ENCODE measurements around the gene MRTFB. TPM values are rescaled to one million over a fixed set of nuclear protein-coding genes. Genes with fewer than 3 reads are reported as not detected.

Gene MRTFB
- total RNA-seq, 1 donor from 2014 or later, result 3.3 TPM

DNA sequence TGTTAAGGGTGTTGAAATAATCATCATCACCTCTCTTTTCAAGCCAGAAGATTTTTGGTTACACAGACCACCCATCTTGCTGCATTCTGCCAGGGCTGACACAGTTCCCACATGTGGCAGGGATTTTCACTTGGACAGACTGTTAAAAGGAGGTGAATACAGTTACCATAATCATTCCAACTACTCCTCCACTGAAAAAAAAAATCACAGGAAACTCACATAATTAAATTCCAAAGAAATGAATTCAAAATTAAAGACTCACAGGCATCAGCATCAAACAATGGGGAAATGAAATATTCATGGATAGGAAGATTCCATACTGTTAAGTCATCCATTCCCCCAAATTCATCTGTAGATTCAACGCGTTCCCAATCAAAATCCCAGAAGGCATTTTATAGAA is 209.4 kb downstream of the MRTFB start:
- no peak for DNase-seq (ENCODE audit: low read depth in 2 of 2)

DNA sequence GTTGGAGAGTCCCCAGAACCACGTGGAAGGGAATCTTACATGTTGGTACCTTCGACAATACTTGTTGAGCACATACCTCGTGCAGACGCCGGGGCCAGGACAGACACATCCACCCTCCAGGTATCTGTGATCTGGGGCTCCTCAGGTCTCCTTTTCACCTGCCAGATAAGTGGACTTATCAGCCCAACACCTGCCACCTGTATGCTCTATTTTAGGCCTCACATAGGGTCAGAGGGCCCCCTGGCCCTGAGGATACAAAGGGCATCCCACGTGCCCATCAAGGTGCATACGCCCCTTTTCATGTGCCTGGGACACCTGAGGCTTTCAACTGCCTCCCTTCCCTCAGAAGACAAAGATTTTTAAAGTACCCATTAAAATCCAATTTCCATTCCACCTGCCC is 212.7 kb downstream of the MRTFB start:
- DNase-seq (ENCODE audit: low read depth in 2 of 2), result no peak

DNA sequence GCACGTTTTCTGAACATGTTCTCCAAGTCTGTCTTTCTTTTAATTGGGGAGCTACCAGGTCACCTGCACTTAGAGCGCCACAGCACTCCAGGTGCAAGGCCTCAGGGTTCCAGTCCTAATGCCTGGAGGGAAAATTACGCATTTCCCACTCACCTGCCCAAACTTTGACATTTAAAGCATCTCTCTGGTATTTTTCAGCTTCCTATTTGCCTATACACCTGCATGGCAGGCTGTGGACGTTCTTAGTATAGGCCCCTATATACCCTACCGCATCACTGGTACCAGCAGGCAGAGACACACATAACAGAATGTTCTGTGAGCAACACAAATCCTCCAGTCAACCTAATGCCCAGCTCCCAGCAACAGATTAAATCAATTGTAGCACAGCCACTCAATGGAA is 213.3 kb downstream of the MRTFB start:
- no peak for DNase-seq (ENCODE audit: low read depth in 2 of 2)

DNA sequence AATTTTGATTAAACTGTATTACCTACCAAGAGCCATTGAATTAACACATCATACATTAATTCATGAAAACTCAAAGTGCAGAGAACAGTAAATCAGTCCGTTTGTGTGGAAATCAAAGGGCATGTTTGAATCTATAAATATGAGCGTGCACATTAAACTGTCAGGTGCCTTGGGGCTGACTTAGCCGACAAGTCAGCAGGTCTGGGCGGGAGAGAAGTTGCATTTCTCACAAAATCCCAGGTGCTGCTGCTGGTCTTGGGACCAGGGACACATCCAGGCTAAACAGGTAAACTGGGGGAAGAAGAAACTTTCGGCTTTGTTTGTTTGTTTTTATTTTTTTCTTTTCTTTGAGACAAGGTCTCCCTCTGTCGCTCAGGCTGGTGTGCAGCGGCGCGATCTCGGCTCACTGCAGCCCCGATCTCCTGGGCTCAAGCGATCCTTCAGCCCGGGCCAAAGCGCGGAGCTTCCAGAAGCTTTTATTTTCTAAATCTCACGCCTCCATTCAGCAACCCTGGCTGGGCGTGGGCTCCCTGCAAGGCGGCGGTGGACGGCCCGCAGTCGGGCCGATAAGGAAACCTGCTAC is 213.9 kb downstream of the MRTFB start:
- peak in 1 of 2 donors; percentile 69 for DNase-seq (ENCODE audit: low read depth in 2 of 2)

DNA sequence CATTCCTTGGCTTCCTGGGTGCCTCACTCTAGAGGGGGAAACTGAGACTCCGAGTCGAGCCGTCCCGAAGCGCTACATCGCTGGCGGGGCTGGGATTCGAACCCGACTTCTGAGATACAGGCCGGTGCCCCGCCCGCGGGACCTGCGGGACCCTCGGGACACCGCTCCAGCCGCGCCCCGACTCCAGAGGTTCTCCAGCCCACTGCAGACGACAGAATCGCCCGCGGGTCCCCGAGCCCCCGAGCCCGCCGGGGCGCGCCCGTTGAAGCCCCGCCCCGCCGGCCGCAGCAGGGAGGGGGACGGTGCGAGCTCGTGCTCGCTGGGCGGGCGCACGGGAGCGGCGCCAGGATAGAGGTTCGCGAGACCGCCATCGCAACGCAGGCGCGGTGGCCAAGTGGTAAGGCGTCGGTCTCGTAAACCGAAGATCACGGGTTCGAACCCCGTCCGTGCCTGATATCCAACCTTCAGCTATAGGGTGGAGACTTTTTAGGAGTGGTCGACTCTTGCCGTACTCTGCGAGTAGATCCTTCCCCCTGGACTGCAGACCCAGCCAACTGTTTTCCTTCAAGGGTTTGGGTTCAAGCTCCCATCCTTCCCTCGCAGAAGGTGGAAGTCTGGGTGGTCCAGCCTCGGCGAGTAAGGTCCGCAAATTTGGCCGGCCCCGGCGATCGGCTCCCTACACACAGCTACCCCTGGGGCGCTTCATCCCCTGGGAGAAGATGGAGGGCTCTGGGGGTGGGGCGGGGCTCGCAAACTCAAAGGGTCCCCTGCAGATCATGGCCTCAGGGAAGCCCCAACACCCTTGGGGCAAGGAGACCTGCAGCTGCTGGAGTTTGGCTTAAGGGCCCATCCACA is 214.6 kb downstream of the MRTFB start:
- DNase-seq (ENCODE audit: low read depth in 2 of 2), result peak; percentile 70 to 88

DNA sequence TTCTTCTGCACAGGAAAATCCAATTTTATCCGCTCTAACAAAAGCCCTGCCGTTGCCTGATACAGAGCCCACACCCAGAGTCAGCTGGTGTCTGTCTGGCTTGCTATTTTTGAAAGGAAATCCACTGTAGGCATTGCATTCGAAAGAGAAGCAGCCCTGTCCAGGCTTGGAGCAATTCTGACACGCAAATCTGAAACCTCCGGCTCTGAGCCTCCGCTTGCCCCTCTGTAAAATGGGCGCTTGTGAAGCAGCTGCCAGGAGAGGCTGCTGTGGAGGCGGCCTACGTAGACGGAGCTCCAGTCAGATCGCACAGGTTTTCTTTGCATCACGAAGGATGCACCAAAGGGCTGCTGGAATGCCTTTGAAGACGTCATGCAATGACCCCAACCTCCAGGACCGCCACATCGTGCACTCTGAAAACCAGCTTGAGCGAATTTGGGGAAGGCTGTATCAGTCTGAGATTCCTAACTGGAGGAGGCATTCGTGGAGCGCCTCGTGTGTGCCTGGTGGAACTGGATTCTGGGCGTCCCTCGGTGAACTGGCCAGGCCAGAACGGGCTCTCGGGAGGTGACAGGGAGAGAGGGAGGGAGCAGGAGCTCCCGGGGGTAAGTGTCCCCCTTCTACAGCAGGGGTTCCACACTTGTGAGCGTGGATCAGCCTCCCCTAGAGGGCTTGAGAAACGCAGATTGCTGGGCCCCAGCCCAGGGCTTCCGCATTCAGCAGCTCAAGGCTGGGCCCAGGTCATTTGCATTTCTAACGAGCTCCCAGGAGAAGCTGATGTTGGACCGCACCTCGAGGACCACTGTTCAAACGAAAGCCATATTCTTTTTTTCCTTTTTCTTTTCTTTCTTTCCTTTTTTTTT is 215.5 kb downstream of the MRTFB start:
- peak in 1 of 2 donors; percentile 32 for DNase-seq (ENCODE audit: low read depth in 2 of 2)

DNA sequence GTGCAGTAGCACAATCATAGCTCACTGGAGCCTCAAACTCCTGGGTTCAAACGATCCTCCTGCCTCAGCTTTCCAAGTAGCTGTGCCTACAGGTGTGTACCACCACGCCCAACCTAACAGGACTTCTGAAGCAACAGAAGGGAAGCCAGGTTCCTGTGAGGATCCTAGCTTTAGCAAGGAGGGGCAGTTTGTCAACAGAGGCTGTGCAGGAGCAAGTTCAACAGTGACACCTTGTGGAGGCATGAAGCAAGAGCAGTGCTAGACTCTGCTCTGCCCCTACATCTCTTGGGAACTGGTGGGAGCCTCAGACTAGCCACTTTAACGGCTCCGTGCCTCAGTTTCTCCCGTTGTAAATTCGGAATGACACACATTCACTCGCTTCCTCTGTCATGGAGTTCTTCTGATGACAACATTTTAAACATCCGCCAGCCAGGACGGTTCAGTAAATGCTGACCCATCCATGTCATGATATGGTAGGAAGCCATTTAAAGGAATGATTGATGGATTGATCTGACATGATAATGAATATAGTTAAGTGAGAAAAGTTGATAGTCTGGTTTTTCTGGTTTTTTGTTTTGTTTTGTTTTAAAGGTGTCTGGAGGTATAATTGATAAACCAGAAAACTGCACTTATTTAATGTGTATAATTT is 218.7 kb downstream of the MRTFB start:
- peak in 1 of 2 donors; percentile 32 for DNase-seq (ENCODE audit: low read depth in 2 of 2)

DNA sequence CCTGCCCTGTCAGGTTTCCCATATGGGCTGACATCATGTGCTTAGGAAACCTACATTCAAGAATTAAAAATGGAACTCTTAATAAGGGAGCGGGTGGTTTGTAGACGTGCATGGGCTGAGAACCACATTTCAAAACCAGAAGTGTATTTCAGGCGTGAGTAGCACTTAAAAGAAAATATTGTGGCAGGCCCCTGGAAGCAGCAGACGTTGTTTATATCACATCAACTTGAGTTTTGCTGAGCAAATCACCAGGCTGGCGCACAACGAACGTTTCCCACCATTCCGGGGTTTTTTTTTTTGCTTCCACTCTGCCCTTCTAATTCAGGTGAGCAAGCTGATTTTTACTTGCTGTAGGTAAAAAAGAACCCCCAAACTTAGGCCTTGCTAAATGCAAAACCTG is 220.2 kb downstream of the MRTFB start:
- no peak for DNase-seq (ENCODE audit: low read depth in 2 of 2)

DNA sequence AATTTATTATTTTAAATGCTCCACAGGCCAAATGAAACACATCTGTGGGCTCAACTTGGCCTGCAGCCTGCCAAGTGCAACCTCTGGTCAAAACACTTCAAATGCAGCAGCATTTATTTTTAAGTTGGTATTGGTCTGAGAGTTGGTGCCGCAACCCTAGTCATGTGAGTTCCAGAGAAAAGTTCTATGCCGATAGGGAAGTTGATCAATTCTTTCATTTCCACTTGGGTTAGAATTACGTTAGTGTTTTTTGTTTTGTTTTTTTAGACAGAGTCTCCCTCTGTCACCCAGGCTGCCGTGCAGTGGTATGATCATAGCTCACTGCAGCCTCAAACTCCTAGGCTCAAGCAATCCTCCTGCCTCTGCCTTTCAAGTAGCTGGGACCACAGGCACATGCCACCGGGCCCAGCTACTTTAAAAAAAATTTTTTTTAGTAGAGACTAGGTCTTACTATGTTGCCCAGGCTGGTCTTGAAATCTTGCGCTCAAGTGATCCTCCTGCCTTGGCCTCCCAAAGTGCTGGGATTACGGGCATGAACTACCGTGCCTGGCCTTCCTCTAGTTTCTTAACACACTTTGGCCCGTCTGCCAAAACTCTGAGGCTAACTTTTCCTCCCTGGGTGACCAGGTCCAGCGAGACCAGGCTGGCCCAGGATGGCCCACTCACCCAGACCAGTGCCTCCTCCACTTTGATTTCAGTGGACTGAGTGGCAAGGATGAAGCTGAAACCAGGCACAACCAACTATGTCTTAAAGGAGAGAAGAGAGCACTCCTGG is 221.1 kb downstream of the MRTFB start:
- DNase-seq (ENCODE audit: low read depth in 2 of 2), result no peak

DNA sequence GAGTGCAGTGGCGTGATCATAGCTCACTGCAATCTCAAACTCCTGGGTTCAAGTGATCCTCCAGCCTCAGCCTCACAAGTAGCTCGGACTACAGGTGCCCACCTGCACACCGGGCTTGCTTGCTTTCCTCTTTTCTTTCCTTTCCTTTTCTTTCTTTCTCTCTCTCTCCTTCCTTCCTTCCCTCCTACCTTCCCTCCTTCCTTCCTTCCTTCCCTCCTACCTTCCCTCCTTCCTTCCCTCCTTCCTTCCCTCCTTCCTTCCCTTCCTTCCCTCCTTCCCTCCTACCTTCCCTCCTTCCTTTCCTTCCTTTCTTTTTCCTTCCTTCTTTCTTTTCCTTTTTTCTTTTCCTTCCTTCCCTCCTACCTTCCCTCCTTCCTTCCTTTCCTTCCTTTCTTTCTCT is 225.5 kb downstream of the MRTFB start:
- no peak for DNase-seq (ENCODE audit: low read depth in 2 of 2)

DNA sequence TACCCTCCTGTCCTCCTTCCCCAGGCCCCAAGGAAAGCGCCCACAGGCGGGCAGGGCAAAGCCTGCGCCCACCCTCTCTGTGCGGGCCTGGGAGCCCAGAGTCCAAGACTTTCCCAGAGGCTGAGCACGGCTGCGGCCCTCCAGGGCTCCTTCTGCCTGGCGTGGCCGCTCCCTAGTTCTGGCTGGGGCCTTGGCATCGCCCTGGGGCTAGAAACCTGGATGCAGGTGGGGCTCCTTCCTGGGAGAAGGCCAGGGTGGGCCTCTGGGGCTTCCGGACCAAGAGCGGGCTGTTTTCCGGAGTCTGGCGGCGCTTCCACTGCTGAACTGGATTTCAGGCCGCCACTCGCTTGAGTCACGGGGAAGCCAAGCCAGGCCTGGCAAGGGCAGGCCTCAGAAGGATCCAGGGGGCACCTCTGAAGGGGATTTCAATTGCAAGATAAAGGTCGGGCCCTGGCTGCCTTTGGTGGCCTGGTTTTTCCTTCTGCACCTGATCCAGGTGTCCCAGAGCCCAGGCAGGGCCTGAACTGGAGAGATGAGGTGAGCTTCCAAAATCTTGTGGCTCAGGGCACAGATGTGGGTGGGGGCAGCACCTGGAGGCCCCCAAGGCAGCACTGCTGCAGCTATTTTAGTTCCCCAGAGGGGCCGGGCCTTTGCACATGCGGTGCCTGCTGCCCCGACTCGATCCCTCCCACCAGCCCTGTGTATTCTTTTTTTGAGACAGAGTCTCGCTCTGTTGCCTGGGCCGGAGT is 227.4 kb downstream of the MRTFB start:
- no peak for DNase-seq (ENCODE audit: low read depth in 2 of 2)

DNA sequence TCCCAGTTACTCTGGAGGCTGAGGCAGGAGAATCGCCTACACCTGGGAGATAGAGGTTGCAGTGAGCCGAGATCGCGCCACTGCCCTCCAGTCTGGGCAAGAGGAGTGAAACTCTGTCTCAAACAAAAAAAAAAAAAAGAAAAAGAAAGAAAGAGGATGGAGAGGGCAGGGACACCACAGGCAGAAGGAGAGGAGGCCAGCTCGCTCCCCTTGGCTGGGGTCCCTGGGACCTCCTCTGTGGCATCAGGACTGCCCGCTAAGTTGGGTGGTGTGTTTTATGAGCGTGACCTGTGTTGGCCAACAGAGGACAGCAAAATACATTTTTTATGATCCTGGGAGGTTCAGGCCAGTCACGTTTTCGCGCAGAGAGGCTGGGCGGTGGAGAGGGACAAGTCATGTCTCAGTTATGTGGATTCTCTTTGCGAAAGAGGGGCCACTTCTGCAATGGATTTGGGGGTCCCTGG is 229.6 kb downstream of the MRTFB start:
- DNase-seq (ENCODE audit: low read depth in 2 of 2), result peak; percentile 64 to 81

DNA sequence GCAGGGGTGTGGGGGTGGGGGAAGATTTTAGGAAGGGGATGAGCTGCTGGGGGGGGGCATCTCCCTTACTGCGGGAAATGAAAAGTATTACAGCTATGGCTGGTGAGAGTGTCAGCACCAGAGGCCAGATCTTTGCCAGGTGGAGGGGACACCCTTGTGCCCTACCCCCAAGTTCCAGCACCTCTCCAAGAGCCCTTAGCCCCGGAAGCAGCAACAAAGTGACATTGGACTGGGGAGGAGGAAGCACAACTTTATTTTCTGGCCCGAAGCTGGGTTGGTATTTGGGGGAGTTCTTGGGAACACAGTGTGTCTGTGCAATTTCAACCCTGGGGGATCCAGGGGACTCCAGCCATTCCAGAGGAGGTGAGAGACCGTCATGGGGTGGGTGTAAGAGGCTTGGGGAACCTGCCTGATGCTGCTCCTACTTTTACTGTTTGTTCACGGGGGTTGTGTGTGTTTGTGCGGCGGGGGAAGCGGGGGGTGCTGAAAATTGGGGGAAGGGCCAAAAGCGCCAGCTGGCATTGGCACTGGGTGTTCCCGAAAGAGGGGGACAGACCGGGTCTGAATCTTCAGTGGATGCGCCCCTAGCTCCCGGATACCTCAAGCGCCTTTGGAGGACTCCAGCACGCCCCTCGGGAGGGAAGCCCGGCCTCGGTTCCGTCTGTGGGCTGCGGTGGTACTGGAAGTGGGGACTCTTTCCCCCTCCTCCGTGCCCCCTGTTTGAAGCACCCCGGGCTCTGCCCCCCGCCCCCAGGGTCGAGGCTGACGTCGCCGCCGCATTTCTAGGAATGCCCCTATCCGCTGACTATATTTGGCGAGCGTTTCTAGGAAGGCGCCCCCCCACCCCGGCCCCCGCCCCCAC is 230.3 kb downstream of the MRTFB start:
- DNase-seq (ENCODE audit: low read depth in 2 of 2), result no peak

DNA sequence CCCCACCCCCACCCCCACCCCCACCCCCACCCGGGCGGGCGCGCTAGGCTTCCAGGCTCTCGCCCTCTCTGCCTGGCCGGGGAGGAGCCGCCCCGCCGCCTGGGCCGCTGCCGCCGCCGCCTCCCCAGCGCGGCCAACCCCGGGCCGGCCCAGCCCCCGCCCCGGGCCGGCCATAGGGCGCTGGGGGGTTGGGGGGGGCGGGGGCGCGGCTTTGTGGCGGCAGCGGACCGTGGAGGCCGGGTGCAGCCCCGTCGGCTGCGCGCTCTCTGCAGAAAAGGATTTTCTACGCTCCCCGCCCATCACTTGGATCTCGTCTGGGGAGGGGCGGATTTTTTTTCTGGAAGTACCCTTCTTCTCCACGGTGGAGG is 230.9 kb downstream of the MRTFB start:
- DNase-seq (ENCODE audit: low read depth in 2 of 2), result peak in 1 of 2 donors; percentile 65

DNA sequence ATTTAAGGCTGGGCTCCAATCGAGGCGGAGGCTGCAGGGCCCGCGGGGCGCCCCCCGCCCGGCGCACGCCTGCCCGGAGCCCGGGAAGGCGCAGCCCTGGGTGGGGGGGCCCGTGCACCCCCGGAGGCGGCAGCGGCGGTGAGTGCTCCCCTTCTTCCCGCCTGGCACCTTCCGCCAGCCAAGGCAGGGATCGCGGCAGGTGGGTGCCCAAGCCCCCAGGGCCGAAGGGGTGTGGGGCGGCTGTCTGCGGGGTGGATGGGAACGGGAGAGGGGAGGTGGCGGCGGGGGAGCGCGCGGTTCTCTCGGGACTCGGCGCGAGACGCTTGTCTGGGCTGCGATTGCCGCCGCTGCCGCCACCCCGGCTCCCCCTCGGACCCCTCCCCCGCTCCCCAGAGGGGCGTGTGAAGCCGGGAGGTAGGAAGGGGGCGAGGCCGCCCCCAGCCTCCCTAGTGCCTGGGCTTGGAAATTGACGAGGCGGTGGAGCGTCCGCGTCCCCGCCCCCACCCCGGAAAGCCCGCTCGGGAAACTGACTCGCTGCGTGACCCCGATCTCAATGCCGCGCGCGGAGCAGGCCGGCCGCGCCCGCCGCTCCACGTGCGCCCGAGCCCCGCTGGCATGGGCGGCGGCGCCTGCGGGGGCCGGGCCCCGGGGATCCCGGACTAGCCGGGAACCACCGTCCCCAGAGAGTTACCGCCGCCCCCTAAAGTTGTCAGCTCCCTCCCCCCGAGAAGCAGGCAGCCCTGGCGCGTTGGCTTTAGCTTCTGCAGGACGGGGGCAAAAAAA is 231.5 kb downstream of the MRTFB start:
- DNase-seq (ENCODE audit: low read depth in 2 of 2), result peak in 1 of 2 donors; percentile 11

DNA sequence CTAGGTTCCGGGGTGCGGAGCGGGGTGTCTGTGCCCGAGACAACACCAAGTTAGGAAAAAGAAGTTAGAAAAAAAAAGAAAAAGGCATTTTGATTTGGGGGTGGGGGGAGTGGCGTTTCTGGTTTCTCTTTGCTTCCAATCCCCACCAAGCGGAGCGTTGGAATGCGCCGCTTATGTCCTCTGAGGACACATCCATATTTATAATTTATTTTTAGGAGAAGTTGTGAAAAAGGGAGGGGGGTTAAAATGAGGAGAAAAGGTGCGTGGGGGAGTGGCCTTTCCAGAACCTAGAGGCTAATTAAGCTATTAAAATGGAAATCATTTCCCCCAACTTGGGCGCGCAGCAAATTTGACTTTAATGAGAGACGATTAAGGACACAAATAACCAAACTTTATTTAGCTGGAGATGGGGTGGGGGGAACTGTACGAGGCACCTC is 232.1 kb downstream of the MRTFB start:
- DNase-seq (ENCODE audit: low read depth in 2 of 2), result peak in 1 of 2 donors; percentile 16

DNA sequence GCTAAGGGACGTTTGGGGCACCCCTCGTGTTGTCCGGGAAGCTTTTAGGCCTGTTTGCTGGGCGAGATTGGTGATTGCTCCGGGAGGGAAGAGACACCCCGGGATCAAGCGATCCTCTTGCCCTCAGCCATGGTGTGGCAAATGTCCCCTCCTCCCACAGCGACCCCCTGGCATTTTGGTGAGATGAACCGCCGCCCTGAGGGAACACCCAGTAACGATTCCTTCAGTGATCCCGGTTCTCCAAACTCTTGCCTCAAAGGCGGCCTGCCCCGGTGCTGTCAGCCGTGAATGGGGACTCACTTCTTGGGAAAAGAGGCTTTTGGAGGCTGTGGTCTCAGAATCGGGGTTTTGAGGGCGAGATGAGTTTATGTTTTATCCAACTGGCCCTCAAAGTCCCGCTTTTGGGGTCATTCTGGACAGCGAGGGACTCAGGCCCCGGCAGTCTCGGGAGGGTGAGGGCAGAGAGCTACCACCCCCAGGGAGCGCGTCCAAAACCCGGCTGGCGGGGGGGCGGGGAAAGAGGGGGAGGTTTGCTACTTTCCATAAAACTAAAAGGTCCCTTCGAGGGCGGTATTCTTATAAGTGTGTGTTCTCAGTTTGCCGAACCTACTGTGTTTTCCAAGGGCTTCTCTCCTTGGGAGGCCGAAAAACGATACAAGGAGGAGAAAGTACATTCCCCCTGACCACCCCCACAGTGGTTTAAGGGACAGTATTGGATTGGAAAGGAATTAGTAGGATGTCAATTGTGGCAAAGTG is 232.7 kb downstream of the MRTFB start:
- no peak for DNase-seq (ENCODE audit: low read depth in 2 of 2)
